Subcutaneous abdominal adipose tissue (tissue), 5 donors: ENCODE results near the gene CPN2.

Source experiments
- H3K27ac ChIP-seq: one replicate; pipeline ENCODE4 v1.7.0; 2013; ENCODE audit warnings: low read depth, mild to moderate bottlenecking, inconsistent platforms, low read length, moderate library complexity
- H3K27me3 ChIP-seq, 5 donors: one replicate each; pipeline ENCODE4 v1.7.0; 2013; ENCODE audit warnings: low read length in 5 of 5, inconsistent platforms in 1 of 5; ENCODE audit not compliant: control insufficient read depth in 5 of 5, insufficient read depth in 4 of 5
- H3K36me3 ChIP-seq, 5 donors: one replicate each; pipeline ENCODE4 v1.7.0; 2013; ENCODE audit warnings: low read length in 5 of 5; ENCODE audit not compliant: control insufficient read depth in 5 of 5, insufficient read depth in 5 of 5
- H3K4me1 ChIP-seq, 5 donors: one replicate each; pipeline ENCODE4 v1.7.0; 2013; ENCODE audit warnings: low read length in 5 of 5, mild to moderate bottlenecking in 3 of 5, moderate library complexity in 1 of 5; ENCODE audit not compliant: control insufficient read depth in 5 of 5, insufficient read depth in 5 of 5
- H3K4me3 ChIP-seq, 5 donors: one replicate each; pipeline ENCODE4 v1.7.0; 2013; ENCODE audit warnings: low read length in 5 of 5, low read depth in 1 of 5
- H3K9ac ChIP-seq, 5 donors: one replicate each; pipeline ENCODE4 v1.7.0; 2013; ENCODE audit warnings: low read length in 5 of 5, mild to moderate bottlenecking in 4 of 5, moderate library complexity in 3 of 5
- H3K9me3 ChIP-seq, 5 donors: one replicate each; pipeline ENCODE4 v1.7.0; 2013; ENCODE audit warnings: low read length in 5 of 5; ENCODE audit not compliant: control insufficient read depth in 5 of 5
- donor health status: healthy.
- donor health status: healthy.
- donor health status: healthy.
- donor health status: healthy.
- donor health status: healthy.

The CPN2 gene

GRCh38 chr3:194373899-194374298, 22.8 kb upstream of the CPN2 start:
- Histone ChIP-seq H3K4me3 (no peak overlapping the region), H3K9me3 (no peaks in the 10 kb centered on the region), H3K9ac (no peak overlapping the region), H3K27me3 (peaks cover 5 to 29% (median 16%) of the 10 kb centered on the region in 5 donors), H3K36me3 (no peaks in the 10 kb centered on the region), H3K27ac (no peak overlapping the region), H3K4me1 (peaks cover 0 to 7% (median 0%) of the 10 kb centered on the region in 5 donors)

- no peak overlapping the region for H3K4me3 ChIP-seq
- no peak overlapping the region for H3K9ac ChIP-seq
- no peaks in the 10 kb centered on the region for H3K9me3 ChIP-seq
- H3K36me3 ChIP-seq: no peaks in the 10 kb centered on the region
- H3K27me3 ChIP-seq: peaks cover 10 to 33% (median 22%) of the 10 kb centered on the region in 5 donors
- H3K4me1 ChIP-seq: peaks cover 0 to 7% (median 0%) of the 10 kb centered on the region in 5 donors
- no peak overlapping the region for H3K27ac ChIP-seq
Observed at GRCh38 chr3:194373028-194373427, 21.9 kb upstream of the CPN2 start.

GRCh38 chr3:194370753-194371152, 19.6 kb upstream of the CPN2 start:
- Histone ChIP-seq H3K36me3 (no peaks in the 10 kb centered on the region), H3K27ac (no peak overlapping the region), H3K4me3 (no peak overlapping the region), H3K9ac (no peak overlapping the region), H3K9me3 (no peaks in the 10 kb centered on the region), H3K4me1 (peaks cover 0 to 7% (median 0%) of the 10 kb centered on the region in 5 donors), H3K27me3 (peaks cover 10 to 32% (median 28%) of the 10 kb centered on the region in 5 donors)

GRCh38 chr3:194369522-194370279, 18.6 kb upstream of the CPN2 start, which contains the start of gene LRRC15:
Gene LRRC15, minus strand, starts transcription at chr3:194369743. Its CDS starts 8,700 bp downstream, at chr3:194361043.
- peaks cover 10 to 32% (median 24%) of the 10 kb centered on the region in 5 donors for H3K27me3 ChIP-seq
- H3K4me3 ChIP-seq: no peak within 1 kb of the TSS
- no peaks in the 10 kb centered on the region for H3K36me3 ChIP-seq
- H3K27ac ChIP-seq: no peak within 1 kb of the TSS
- H3K9ac ChIP-seq: no peak within 1 kb of the TSS
- peaks cover 0 to 11% (median 5%) of the 10 kb centered on the region in 5 donors for H3K4me1 ChIP-seq
- no peaks in the 10 kb centered on the region for H3K9me3 ChIP-seq

GRCh38 chr3:194368918-194369317, 17.8 kb upstream of the CPN2 start:
- Histone ChIP-seq H3K27ac (no peak overlapping the region), H3K4me3 (no peak overlapping the region), H3K9me3 (no peaks in the 10 kb centered on the region), H3K36me3 (no peaks in the 10 kb centered on the region), H3K4me1 (peaks cover 0 to 18% (median 10%) of the 10 kb centered on the region in 5 donors), H3K27me3 (peaks cover 10 to 32% (median 24%) of the 10 kb centered on the region in 5 donors), H3K9ac (no peak overlapping the region)

- H3K4me1 ChIP-seq: peaks cover 0 to 19% (median 10%) of the 10 kb centered on the region in 5 donors
- peaks cover 10 to 32% (median 22%) of the 10 kb centered on the region in 5 donors for H3K27me3 ChIP-seq
- no peak overlapping the region for H3K9ac ChIP-seq
- no peaks in the 10 kb centered on the region for H3K9me3 ChIP-seq
- no peak overlapping the region for H3K27ac ChIP-seq
- no peak overlapping the region for H3K4me3 ChIP-seq
- no peaks in the 10 kb centered on the region for H3K36me3 ChIP-seq
Observed at GRCh38 chr3:194367992-194368841, 17.1 kb upstream of the CPN2 start.

- no peak overlapping the region for H3K27ac ChIP-seq
- peaks cover 0 to 19% (median 10%) of the 10 kb centered on the region in 5 donors for H3K4me1 ChIP-seq
- H3K36me3 ChIP-seq: no peaks in the 10 kb centered on the region
- no peak overlapping the region for H3K4me3 ChIP-seq
- no peak overlapping the region for H3K9ac ChIP-seq
- no peaks in the 10 kb centered on the region for H3K9me3 ChIP-seq
- peaks cover 10 to 30% (median 19%) of the 10 kb centered on the region in 5 donors for H3K27me3 ChIP-seq
Observed at GRCh38 chr3:194365978-194366490, 14.9 kb upstream of the CPN2 start.

- Histone ChIP-seq H3K27me3 (peaks cover 10 to 26% (median 17%) of the 10 kb centered on the region in 5 donors), H3K4me1 (peaks cover 0 to 19% (median 10%) of the 10 kb centered on the region in 5 donors), H3K9me3 (no peaks in the 10 kb centered on the region), H3K36me3 (no peaks in the 10 kb centered on the region), H3K4me3 (no peak overlapping the region), H3K9ac (no peak overlapping the region), H3K27ac (no peak overlapping the region)
Observed at GRCh38 chr3:194365526-194365925, 14.4 kb upstream of the CPN2 start.

GRCh38 chr3:194364652-194365434, 13.7 kb upstream of the CPN2 start:
- peaks cover 10 to 26% (median 12%) of the 10 kb centered on the region in 5 donors for H3K27me3 ChIP-seq
- H3K4me1 ChIP-seq: peaks cover 0 to 18% (median 10%) of the 10 kb centered on the region in 5 donors
- no peaks in the 10 kb centered on the region for H3K9me3 ChIP-seq
- no peaks in the 10 kb centered on the region for H3K36me3 ChIP-seq
- no peak overlapping the region for H3K9ac ChIP-seq
- no peak overlapping the region for H3K27ac ChIP-seq
- no peak overlapping the region for H3K4me3 ChIP-seq
